IMR-90 (cell line): ENCODE results near the gene POLR1D. TPM values are rescaled to one million over a fixed set of nuclear protein-coding genes. Genes with fewer than 3 reads are reported as not detected.

ENCODE experiments used
- ATAC-seq: fragments of 200-7000 bp; cut with Tn5 transposase; 2 replicates; pipeline ENCODE4 v1.9.1; 2020; ENCODE audit warnings: low read depth, mild to moderate bottlenecking, moderate library complexity
- BruUV-seq: library from RNA; stranded (reverse); fragments of 400-500 nt; replicated peaks from 2 replicates; lab custom pipeline; 2021; lab: Mats Ljungman, UMichigan
- CTCF ChIA-PET: fragments of 300-600 bp; formaldehyde crosslinking; extraction: SDS; loops from one replicate; lab custom pipeline; 2021; ENCODE audit warnings: antibody characterized with exemption; lab: Yijun Ruan, JAX
- POLR2A ChIA-PET: fragments of 300-600 bp; sonication (Branson Sonifier 250); formaldehyde crosslinking; loops from one replicate; lab custom pipeline; 2022; ENCODE audit warnings: antibody characterized with exemption; ENCODE audit not compliant: unreplicated experiment; lab: Charles Lee
- DNase-seq: peaks from one replicate; pipeline ENCODE4 v3.0.0; 2013
- H2AFZ ChIP-seq: replicated peaks from 2 replicates; pipeline ENCODE3; 2013; ENCODE audit warnings: low read length, mild to moderate bottlenecking; ENCODE audit not compliant: poor library complexity
- H2AK5ac ChIP-seq: 2 replicates; pipeline ENCODE4 v1.6.1; 2013; ENCODE audit warnings: low read depth, low read length, inconsistent platforms
- H2AK9ac ChIP-seq: replicated peaks from 2 replicates; pipeline ENCODE3; 2013; ENCODE audit warnings: mild to moderate bottlenecking, low read depth, low read length, moderate library complexity; ENCODE audit not compliant: poor library complexity
- H2BK120ac ChIP-seq: 2 replicates; pipeline ENCODE4 v1.6.1; 2013; ENCODE audit warnings: low read depth, low read length, inconsistent platforms
- H2BK15ac ChIP-seq: 3 replicates; pipeline ENCODE4 v1.6.1; 2013; ENCODE audit warnings: low read depth, low read length, inconsistent platforms
- H2BK20ac ChIP-seq: 2 replicates; pipeline ENCODE4 v1.6.1; 2013; ENCODE audit warnings: low read depth, mild to moderate bottlenecking, inconsistent platforms, low read length, moderate library complexity
- H2BK5ac ChIP-seq: 2 replicates; pipeline ENCODE4 v1.6.1; 2013; ENCODE audit warnings: mild to moderate bottlenecking, low read depth, low read length, inconsistent platforms; ENCODE audit not compliant: poor library complexity, severe bottlenecking
- H3K14ac ChIP-seq: replicated peaks from 2 replicates; pipeline ENCODE4 v1.6.1; 2013; ENCODE audit warnings: low read depth, low read length, inconsistent platforms
- H3K18ac ChIP-seq: 2 replicates; pipeline ENCODE4 v1.6.1; 2013; ENCODE audit warnings: low read depth, low read length, control low read depth
- H3K23ac ChIP-seq: 2 replicates; pipeline ENCODE4 v1.6.1; 2013; ENCODE audit warnings: low read depth, low read length, inconsistent platforms
- H3K27ac ChIP-seq: 2 replicates; pipeline ENCODE4 v1.5.1; 2013; ENCODE audit warnings: mild to moderate bottlenecking, control low read depth, low read length; ENCODE audit not compliant: insufficient read depth
- H3K27me3 ChIP-seq: 2 replicates; pipeline ENCODE4 v1.6.1; 2013; ENCODE audit warnings: low read length; ENCODE audit not compliant: control insufficient read depth, insufficient read depth
- H3K36me3 ChIP-seq: 2 replicates; pipeline ENCODE4 v1.6.1; 2013; ENCODE audit warnings: low read length, mixed read lengths; ENCODE audit not compliant: control insufficient read depth, insufficient read depth
- H3K4ac ChIP-seq: 2 replicates; pipeline ENCODE4 v1.6.1; 2013; ENCODE audit warnings: low read depth, low read length, inconsistent platforms
- H3K4me1 ChIP-seq: 2 replicates; pipeline ENCODE4 v1.6.1; 2013; ENCODE audit warnings: low read length, mixed read lengths; ENCODE audit not compliant: control insufficient read depth, insufficient read depth
- H3K4me2 ChIP-seq: 2 replicates; pipeline ENCODE4 v1.6.1; 2013; ENCODE audit warnings: low read depth, mild to moderate bottlenecking, control low read depth, low read length, moderate library complexity
- H3K4me3 ChIP-seq: 2 replicates; pipeline ENCODE4 v1.5.1; 2013; ENCODE audit warnings: low read depth, mild to moderate bottlenecking, control low read depth, low read length, moderate library complexity; ENCODE audit not compliant: insufficient read depth
- H3K56ac ChIP-seq: 2 replicates; pipeline ENCODE4 v1.6.1; 2013; ENCODE audit warnings: low read length, inconsistent platforms; ENCODE audit not compliant: insufficient read depth; ENCODE audit errors: extremely low read depth
- H3K79me1 ChIP-seq, 2 experiments: 2 replicates each; pipeline ENCODE4 v1.6.1; 2013; ENCODE audit warnings: low read length in 2 of 2, inconsistent platforms in 1 of 2, low read depth in 1 of 2
- H3K9ac ChIP-seq: 2 replicates; pipeline ENCODE4 v1.6.1; 2013; ENCODE audit warnings: low read depth, low read length, control low read depth
- H3K9me1 ChIP-seq: 2 replicates; pipeline ENCODE4 v1.6.1; 2013; ENCODE audit warnings: low read length, inconsistent platforms; ENCODE audit not compliant: insufficient read depth
- H3K9me3 ChIP-seq: 2 replicates; pipeline ENCODE4 v1.6.1; 2013; ENCODE audit warnings: low read length; ENCODE audit not compliant: control insufficient read depth, insufficient read depth
- H4K20me1 ChIP-seq: 2 replicates; pipeline ENCODE4 v1.6.1; 2013; ENCODE audit warnings: low read length, inconsistent platforms; ENCODE audit not compliant: insufficient read depth
- H4K5ac ChIP-seq: 2 replicates; pipeline ENCODE4 v1.6.1; 2013; ENCODE audit warnings: mild to moderate bottlenecking, low read depth, low read length, control low read depth
- H4K8ac ChIP-seq, 2 experiments: 2 replicates each; pipeline ENCODE4 v1.6.1; 2013; ENCODE audit warnings: low read depth in 2 of 2, low read length in 2 of 2, control low read depth in 1 of 2, inconsistent platforms in 1 of 2
- H4K91ac ChIP-seq: 2 replicates; pipeline ENCODE4 v1.6.1; 2013; ENCODE audit warnings: low read depth, low read length, inconsistent platforms; ENCODE audit not compliant: insufficient read depth
- BHLHE40 ChIP-seq: fragments of 150-350 bp; IDR thresholded peaks from 2 replicates; pipeline ENCODE4 v1.6.1; 2016; ENCODE audit warnings: mild to moderate bottlenecking, low read depth, low read length
- CEBPB ChIP-seq: IDR thresholded peaks from 2 replicates; pipeline ENCODE4 v1.6.1; 2012; ENCODE audit warnings: low read depth, low read length, improper control_type of control experiment
- CHD1 ChIP-seq: IDR thresholded peaks from 2 replicates; pipeline ENCODE4 v1.6.1; 2012; ENCODE audit warnings: low read depth, low read length, improper control_type of control experiment
- MAFK ChIP-seq: IDR thresholded peaks from 2 replicates; pipeline ENCODE4 v1.6.1; 2012; ENCODE audit warnings: low read depth, low read length, improper control_type of control experiment
- RFX5 ChIP-seq: IDR thresholded peaks from 2 replicates; pipeline ENCODE4 v1.8.0; 2012; ENCODE audit warnings: low read depth, mild to moderate bottlenecking, low read length, moderate library complexity
- WGBS, 2 experiments: methylation state at CpG; one replicate each; pipeline versions ENCODE4 v1.1.5 to v1.1.7; 2013; ENCODE audit warnings: missing lambda C conversion rate in 2 of 2; ENCODE audit not compliant: insufficient read length in 1 of 2; ENCODE audit errors: extremely low coverage in 2 of 2; 5-methylcytosine and 5-hydroxymethylcytosine counted together
- dilution Hi-C: fragments of 300-500 bp; cut with HindIII; formaldehyde crosslinking; loops from one replicate; pipeline ENCODE4 v1.14.3; 2018; ENCODE audit warnings: low sequenced_read_pairs; ENCODE audit not compliant: unreplicated experiment
- in situ Hi-C: fragments of 300-500 bp; cut with MboI; formaldehyde crosslinking; loops from 3 replicates; pipeline ENCODE4 v1.14.3; 2019; ENCODE audit warnings: low sequenced_read_pairs, inconsistent platforms, mixed read lengths
- intact Hi-C: fragments of 100-400 bp; cut with micrococcal nuclease; formaldehyde crosslinking; loops from 2 replicates; pipeline ENCODE4 v1.10.0; 2022
- polyA plus RNA-seq, 3 experiments: library from polyadenylated mRNA; depleted of rRNA; stranded (reverse); fragments of >200 nt; gene quantifications; 2 replicates each; pipeline ENCODE4 v1.2.3, GENCODE V29; 2012; ENCODE audit warnings: low replicate concordance in 1 of 3
- total RNA-seq: library from RNA; depleted of rRNA; stranded (reverse); fragments of >200 nt; gene quantifications from 2 replicates; pipeline ENCODE4 v1.2.3, GENCODE V29; 2012
- TF ChIP-seq, protein P1 (sequence below): conservative IDR thresholded peaks from 2 replicates; pipeline ENCODE4 v1.5.1; 2012; ENCODE audit warnings: mild to moderate bottlenecking, low read depth, low read length, improper control_type of control experiment

The POLR1D gene
- total and polyA plus RNA-seq, 2 of the 4 experiments (the other 2 are of a cell fraction) = 65.4 to 110 TPM

DNA sequence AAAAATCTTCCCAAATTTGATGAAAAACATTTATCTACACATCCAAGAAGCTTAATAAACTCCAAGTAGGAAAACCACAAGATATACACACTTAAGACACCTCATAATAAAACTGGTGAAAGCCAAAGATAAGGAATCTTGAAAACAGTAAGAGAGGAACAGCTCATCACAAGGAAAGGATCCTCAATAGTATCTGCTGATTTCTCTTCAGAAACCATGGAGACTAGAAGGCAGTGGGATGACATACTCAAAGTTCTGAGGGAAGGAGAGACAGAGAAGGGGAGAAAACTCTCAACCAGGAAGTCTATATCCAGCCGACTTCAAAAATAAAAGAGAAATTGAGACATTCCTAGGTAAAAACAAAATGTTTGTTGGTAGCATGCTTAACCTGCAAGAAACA is 47.0 kb upstream of the POLR1D start:
- no peak overlapping the region for H3K9ac ChIP-seq
- no peak overlapping the region for H3K4me2 ChIP-seq
- no peak overlapping the region for H2AFZ ChIP-seq
- H2AK9ac ChIP-seq = no peak overlapping the region
- H3K36me3 ChIP-seq = no peaks in the 10 kb centered on the region
- H2BK120ac ChIP-seq = no peak overlapping the region
- no peak for DNase-seq
- no peak overlapping the region for H3K27ac ChIP-seq
- CTCF ChIA-PET = no interaction called here
- no peak overlapping the region for H4K8ac ChIP-seq
- WGBS, 2 experiments = no CpG with 5 or more reads among the region's 1 CpG
- no peak overlapping the region for H3K4me3 ChIP-seq
- no peak overlapping the region for H3K56ac ChIP-seq
- H4K20me1 ChIP-seq = no peaks in the 10 kb centered on the region
- TF ChIP-seq, protein P1, sequence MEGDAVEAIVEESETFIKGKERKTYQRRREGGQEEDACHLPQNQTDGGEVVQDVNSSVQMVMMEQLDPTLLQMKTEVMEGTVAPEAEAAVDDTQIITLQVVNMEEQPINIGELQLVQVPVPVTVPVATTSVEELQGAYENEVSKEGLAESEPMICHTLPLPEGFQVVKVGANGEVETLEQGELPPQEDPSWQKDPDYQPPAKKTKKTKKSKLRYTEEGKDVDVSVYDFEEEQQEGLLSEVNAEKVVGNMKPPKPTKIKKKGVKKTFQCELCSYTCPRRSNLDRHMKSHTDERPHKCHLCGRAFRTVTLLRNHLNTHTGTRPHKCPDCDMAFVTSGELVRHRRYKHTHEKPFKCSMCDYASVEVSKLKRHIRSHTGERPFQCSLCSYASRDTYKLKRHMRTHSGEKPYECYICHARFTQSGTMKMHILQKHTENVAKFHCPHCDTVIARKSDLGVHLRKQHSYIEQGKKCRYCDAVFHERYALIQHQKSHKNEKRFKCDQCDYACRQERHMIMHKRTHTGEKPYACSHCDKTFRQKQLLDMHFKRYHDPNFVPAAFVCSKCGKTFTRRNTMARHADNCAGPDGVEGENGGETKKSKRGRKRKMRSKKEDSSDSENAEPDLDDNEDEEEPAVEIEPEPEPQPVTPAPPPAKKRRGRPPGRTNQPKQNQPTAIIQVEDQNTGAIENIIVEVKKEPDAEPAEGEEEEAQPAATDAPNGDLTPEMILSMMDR = no peak
- TF ChIP-seq CHD1 = no peak
- no peak for TF ChIP-seq MAFK
- TF ChIP-seq RFX5 = no peak
- no peak for TF ChIP-seq CEBPB
- TF ChIP-seq BHLHE40 = no peak
- POLR2A ChIA-PET = no interaction called here
- no peak overlapping the region for H2BK5ac ChIP-seq
- no peak overlapping the region for H2BK20ac ChIP-seq
- dilution Hi-C loops = no loop called here
- H2BK15ac ChIP-seq = no peak overlapping the region
- no peaks in the 10 kb centered on the region for H3K27me3 ChIP-seq
- H3K23ac ChIP-seq = no peak overlapping the region
- ATAC-seq = no peak
- no peak overlapping the region for H3K14ac ChIP-seq
- no TSS peak for BruUV-seq
- H3K18ac ChIP-seq = no peak overlapping the region
- H4K91ac ChIP-seq = no peak overlapping the region
- no peak overlapping the region for H2AK5ac ChIP-seq
- peaks cover 4% of the 10 kb centered on the region; the same call in 1 of the 2 replicates for H3K9me1 ChIP-seq
- peaks cover 7 to 8% of the 10 kb centered on the region in 2 experiments; a peak in 3 of 4 replicates for H3K79me1 ChIP-seq
- no peaks in the 10 kb centered on the region for H3K9me3 ChIP-seq
- intact Hi-C loops = no loop called here
- no peak overlapping the region for H4K5ac ChIP-seq
- in situ Hi-C loops = no loop called here
- H3K4ac ChIP-seq = no peak overlapping the region
- peaks cover 8% of the 10 kb centered on the region for H3K4me1 ChIP-seq
